HEK293 (cell line): Measurements from ENCODE around the gene PRUNE1.

Experiments used
- CTCF ChIA-PET: fragments of 350-600 bp; formaldehyde crosslinking; extraction: SDS; loops from one replicate; lab custom pipeline; 2021; ENCODE audit warnings: antibody characterized with exemption; lab: Yijun Ruan, JAX
- POLR2A ChIA-PET: fragments of 300-600 bp; formaldehyde crosslinking; extraction: SDS; loops from one replicate; lab custom pipeline; 2020; ENCODE audit warnings: antibody characterized with exemption, inconsistent platforms; lab: Yijun Ruan, JAX
- H3K27ac ChIP-seq: fragments of 200-500 bp; sonication (Bioruptor generic); 2 replicates; pipeline ENCODE4 v1.5.1; 2014; ENCODE audit warnings: low read depth, low read length, control low read depth, inconsistent platforms; ENCODE audit errors: extremely low read depth
- H3K36me3 ChIP-seq, 2 experiments: fragments of 200-500 bp in 1 of 2; sonication (Bioruptor generic) in 1 of 2; 1 replicate in 1 of 2; 2 replicates in 1 of 2; pipeline ENCODE4 v1.5.1; 2014 to 2017; ENCODE audit warnings: inconsistent platforms in 2 of 2, low read length in 2 of 2; ENCODE audit not compliant: control insufficient read depth in 2 of 2, insufficient read depth in 1 of 2
- H3K4me1 ChIP-seq: fragments of 200-500 bp; sonication (Bioruptor generic); 2 replicates; pipeline ENCODE4 v1.5.1; 2014; ENCODE audit warnings: mild to moderate bottlenecking, low read length, inconsistent platforms; ENCODE audit not compliant: control insufficient read depth, insufficient read depth
- H3K4me3 ChIP-seq: 2 replicates; pipeline ENCODE4 v1.5.1; 2011; ENCODE audit warnings: low read depth, mild to moderate bottlenecking, control low read depth, low read length, moderate library complexity
- H3K9me3 ChIP-seq: fragments of 200-500 bp; sonication (Bioruptor generic); 2 replicates; pipeline ENCODE4 v1.5.1; 2014; ENCODE audit warnings: low read depth, low read length, inconsistent platforms; ENCODE audit not compliant: control insufficient read depth, insufficient read depth
- BCL11A ChIP-seq: fragments of 450-650 bp; formaldehyde crosslinking; IDR thresholded peaks from 2 replicates; pipeline ENCODE4 v1.5.1; 2016; ENCODE audit warnings: low read depth, missing biosample characterization, missing genetic modification characterization
- GLI2 ChIP-seq: fragments of 450-650 bp; formaldehyde crosslinking; IDR thresholded peaks from 2 replicates; pipeline ENCODE4; 2017; ENCODE audit warnings: missing biosample characterization, missing genetic modification characterization, low read depth, borderline replicate concordance
- HOXD13 ChIP-seq: sonication (generic); formaldehyde crosslinking; IDR thresholded peaks from 2 replicates; pipeline ENCODE4 v1.8.0; 2022; ENCODE audit warnings: missing genetic modification reagents, borderline replicate concordance
- IKZF3 ChIP-seq: fragments of 450-650 bp; IDR thresholded peaks from 2 replicates; pipeline ENCODE4 v1.5.0; 2018; ENCODE audit warnings: missing biosample characterization, mild to moderate bottlenecking, missing genetic modification characterization, moderate library complexity
- MEIS1 ChIP-seq: sonication (generic); formaldehyde crosslinking; IDR thresholded peaks from 2 replicates; pipeline ENCODE4 v1.8.1; 2022; ENCODE audit warnings: missing genetic modification reagents, mild to moderate bottlenecking, borderline replicate concordance
- PRDM2 ChIP-seq: fragments of 450-650 bp; formaldehyde crosslinking; IDR thresholded peaks from 2 replicates; pipeline ENCODE4 v1.5.1; 2016; ENCODE audit warnings: missing biosample characterization, missing genetic modification characterization, borderline replicate concordance
- REST ChIP-seq: fragments of 450-650 bp; formaldehyde crosslinking; IDR thresholded peaks from 2 replicates; pipeline ENCODE4 v1.5.1; 2016; ENCODE audit warnings: missing biosample characterization, missing genetic modification characterization
- SCRT1 ChIP-seq: fragments of 450-650 bp; formaldehyde crosslinking; IDR thresholded peaks from 2 replicates; pipeline ENCODE4 v1.5.1; 2016; ENCODE audit warnings: missing biosample characterization, missing genetic modification characterization, borderline replicate concordance
- SCRT2 ChIP-seq: fragments of 450-650 bp; formaldehyde crosslinking; IDR thresholded peaks from 2 replicates; pipeline ENCODE4 v1.5.1; 2016; ENCODE audit warnings: missing biosample characterization, missing genetic modification characterization
- ZBTB48 ChIP-seq: fragments of 450-650 bp; formaldehyde crosslinking; IDR thresholded peaks from 2 replicates; pipeline ENCODE4 v1.5.1; 2016; ENCODE audit warnings: missing biosample characterization, missing genetic modification characterization
- ZBTB6 ChIP-seq: fragments of 450-650 bp; formaldehyde crosslinking; IDR thresholded peaks from 2 replicates; pipeline ENCODE4 v1.5.1; 2017; ENCODE audit warnings: missing biosample characterization, missing genetic modification characterization
- ZNF223 ChIP-seq: fragments of 450-650 bp; formaldehyde crosslinking; IDR thresholded peaks from 2 replicates; pipeline ENCODE4 v1.5.1; 2016; ENCODE audit warnings: missing biosample characterization, missing genetic modification characterization
- ZNF23 ChIP-seq: fragments of 450-650 bp; formaldehyde crosslinking; IDR thresholded peaks from 2 replicates; pipeline ENCODE4 v1.5.1; 2016; ENCODE audit warnings: missing biosample characterization, missing genetic modification characterization, borderline replicate concordance
- ZNF561 ChIP-seq: fragments of 450-650 bp; IDR thresholded peaks from 2 replicates; pipeline ENCODE4 v1.5.1; 2018; ENCODE audit warnings: missing biosample characterization, missing genetic modification characterization, borderline replicate concordance
- ZNF596 ChIP-seq: fragments of 450-650 bp; IDR thresholded peaks from 2 replicates; pipeline ENCODE4 v1.5.0; 2018; ENCODE audit warnings: missing biosample characterization, mild to moderate bottlenecking, missing genetic modification characterization, moderate library complexity
- ZNF664 ChIP-seq: fragments of 450-650 bp; formaldehyde crosslinking; IDR thresholded peaks from 2 replicates; pipeline ENCODE4 v1.5.1; 2016; ENCODE audit warnings: missing biosample characterization, missing genetic modification characterization
- ZNF677 ChIP-seq: fragments of 450-650 bp; IDR thresholded peaks from 2 replicates; pipeline ENCODE4 v1.5.0; 2018; ENCODE audit warnings: missing biosample characterization, mild to moderate bottlenecking, missing genetic modification characterization, moderate library complexity
- ZNF791 ChIP-seq: fragments of 450-650 bp; formaldehyde crosslinking; IDR thresholded peaks from 2 replicates; pipeline ENCODE4 v1.5.1; 2016; ENCODE audit warnings: missing biosample characterization, missing genetic modification characterization
- ZNF830 ChIP-seq: fragments of 450-650 bp; IDR thresholded peaks from 2 replicates; pipeline ENCODE4 v1.5.0; 2018; ENCODE audit warnings: missing biosample characterization, missing genetic modification characterization, low read depth, mild to moderate bottlenecking, moderate library complexity

Gene PRUNE1

GRCh38 chr1:150960646-150961045 lies 47.6 kb upstream of the PRUNE1 start (continued):
- TF ChIP-seq ZNF791 (tag by site-specific recombination) = no peak

- Histone ChIP-seq H3K4me3 (no peak overlapping the region), H3K4me1 (no peaks in the 10 kb centered on the region), H3K36me3 (peaks cover 37 to 91% of the 10 kb centered on the region in 2 experiments), H3K27ac (no peak overlapping the region), H3K9me3 (no peaks in the 10 kb centered on the region)
- POLR2A ChIA-PET = no interaction called here
- CTCF ChIA-PET = no interaction called here
- TF ChIP-seq SCRT1 (tag by site-specific recombination) (no peak), ZNF664 (no peak), ZNF561 (tag by site-specific recombination) (no peak), BCL11A (tag by site-specific recombination) (no peak), REST (tag by site-specific recombination) (no peak), ZBTB6 (tag by site-specific recombination) (no peak), ZNF223 (tag by site-specific recombination) (no peak), ZBTB48 (tag by site-specific recombination) (no peak), ZNF596 (tag by site-specific recombination) (no peak), ZNF830 (tag by site-specific recombination) (no peak)
These were observed 46.5 kb upstream of the PRUNE1 start for GRCh38 chr1:150961756-150962155.

GRCh38 chr1:150963321-150964163 lies 44.7 kb upstream of the PRUNE1 start:
- Histone ChIP-seq H3K27ac (no peak overlapping the region), H3K9me3 (no peaks in the 10 kb centered on the region), H3K4me1 (no peaks in the 10 kb centered on the region), H3K36me3 (peaks cover 25 to 96% of the 10 kb centered on the region in 2 experiments), H3K4me3 (no peak overlapping the region)
- CTCF ChIA-PET = interaction anchor here (0.6 to 1.0 kb wide), 3 partner anchors 12 to 431 kb away, joined by 3 to 5 read pairs (median 3); no protein-coding TSS in a partner anchor
- POLR2A ChIA-PET = interaction anchor here (0.9 to 2.0 kb wide), 2 partner anchors 10 to 43 kb away, joined by 4 to 5 read pairs; partner anchors contain the start of gene MINDY1
- TF ChIP-seq IKZF3 (tag by site-specific recombination) = no peak
- no peak for TF ChIP-seq SCRT2
- no peak for TF ChIP-seq GLI2 (tag by site-specific recombination)
- no peak for TF ChIP-seq MEIS1

- Histone ChIP-seq H3K36me3 (peaks cover 22 to 97% of the 10 kb centered on the region in 2 experiments), H3K4me3 (no peak overlapping the region), H3K4me1 (no peaks in the 10 kb centered on the region), H3K27ac (no peak overlapping the region), H3K9me3 (no peaks in the 10 kb centered on the region)
- ChIA-PET POLR2A (interaction anchor here (2.0 kb wide), 1 partner anchor 43 kb away, joined by 5 read pairs; the partner anchor contains the start of gene MINDY1), CTCF (interaction anchor here (0.6 to 1.0 kb wide), 2 partner anchors 12 to 431 kb away, joined by 3 to 5 read pairs; no protein-coding TSS in a partner anchor)
- TF ChIP-seq ZNF23 (tag by site-specific recombination) = no peak
- no peak for TF ChIP-seq PRDM2 (tag by site-specific recombination)
- TF ChIP-seq HOXD13 (CRISPR knock-in tag) = no peak
- TF ChIP-seq ZNF677 (tag by site-specific recombination) = no peak
These were observed 44.1 kb upstream of the PRUNE1 start for GRCh38 chr1:150964164-150964489.
